Neural progenitor cell (in vitro differentiated cells): Measurements from ENCODE around the gene GOLIM4.

Source experiments
- CTCF ChIP-seq: fragments of 200-600 bp; sonication (generic); IDR thresholded peaks from 2 replicates; pipeline ENCODE4 v1.5.1; 2017; ENCODE audit warnings: antibody characterized with exemption, mild to moderate bottlenecking
- EZH2 ChIP-seq: fragments of 200-600 bp; sonication (generic); IDR thresholded peaks from 2 replicates; pipeline ENCODE4 v1.6.1; 2017; ENCODE audit warnings: antibody characterized with exemption, mild to moderate bottlenecking, moderate library complexity
- EZH2phosphoT487 ChIP-seq: fragments of 200-600 bp; sonication (generic); IDR thresholded peaks from 2 replicates; pipeline ENCODE4 v1.6.1; 2017; ENCODE audit warnings: antibody characterized with exemption

- TF ChIP-seq CTCF = no peak
- no peak for TF ChIP-seq EZH2
- TF ChIP-seq EZH2phosphoT487 = no peak
These were observed 47.1 kb downstream of the GOLIM4 start for GRCh38 chr3:168048414-168049330.
